ENCODE results near the gene CHST15.

- TF ChIP-seq CTCF (IDR thresholded peaks at IDR 0.05) (no peak), POLR2A (IDR thresholded peaks at IDR 0.05) (no peak)
These were observed 12.2 kb upstream of the CHST15 start for GRCh38 chr10:124105594-124105993.
